IPS DF 6.9 (cell line): ENCODE measurements around the gene LYPD3.

Source experiments
- DNase-seq: peaks from one replicate; pipeline ENCODE4 v3.0.0-alpha.2; 2013; ENCODE audit warnings: low read depth, low spot score
- H3K27ac ChIP-seq: one replicate; pipeline ENCODE4 v1.5.1; 2013; ENCODE audit warnings: low read length, control low read depth
- H3K27me3 ChIP-seq: 2 replicates; pipeline ENCODE4 v1.6.1; 2013; ENCODE audit warnings: mild to moderate bottlenecking, low read length; ENCODE audit not compliant: control insufficient read depth, insufficient read depth
- H3K36me3 ChIP-seq: 2 replicates; pipeline ENCODE4 v1.6.1; 2013; ENCODE audit warnings: low read length; ENCODE audit not compliant: control insufficient read depth, insufficient read depth
- H3K4me1 ChIP-seq: 2 replicates; pipeline ENCODE4 v1.6.1; 2013; ENCODE audit warnings: low read length; ENCODE audit not compliant: control insufficient read depth, insufficient read depth
- H3K4me3 ChIP-seq: 2 replicates; pipeline ENCODE4 v1.5.1; 2013; ENCODE audit warnings: mild to moderate bottlenecking, low read length
- H3K9me3 ChIP-seq: 2 replicates; pipeline ENCODE4 v1.6.1; 2013; ENCODE audit warnings: low read length, inconsistent platforms; ENCODE audit not compliant: control insufficient read depth, insufficient read depth
- WGBS: extraction: QIAGEN DNeasy Blood & Tissue Kit; methylation state at CpG from one replicate; pipeline ENCODE4 v1.1.7; 2013; ENCODE audit warnings: mixed read lengths, missing lambda C conversion rate; ENCODE audit not compliant: insufficient read length, insufficient coverage; 5-methylcytosine and 5-hydroxymethylcytosine counted together

Gene LYPD3

GRCh38 chr19:43462785-43463380 lies 2.5 kb downstream of the LYPD3 start:
- DNase-seq = no peak
- Histone ChIP-seq H3K4me1 (0 out of 2 replicates have a peak, but pooled peaks cover 2% of the 10 kb centered on the region), H3K27ac (no peak overlapping the region), H3K9me3 (no peaks in the 10 kb centered on the region), H3K27me3 (no peaks in the 10 kb centered on the region; the same call in none of the 2 replicates), H3K36me3 (no peaks in the 10 kb centered on the region), H3K4me3 (peak overlapping the region; percentile 42; the same call in 1 of the 2 replicates)
- no CpG with 5 or more reads among the region's 33 CpGs for WGBS

GRCh38 chr19:43462383-43462782 lies 3.0 kb downstream of the LYPD3 start:
- H3K36me3 ChIP-seq = no peaks in the 10 kb centered on the region
- no peaks in the 10 kb centered on the region for H3K9me3 ChIP-seq
- DNase-seq = no peak
- H3K27me3 ChIP-seq = no peaks in the 10 kb centered on the region; the same call in none of the 2 replicates
- no peak overlapping the region for H3K4me3 ChIP-seq
- 0 out of 2 replicates have a peak, but pooled peaks cover 2% of the 10 kb centered on the region for H3K4me1 ChIP-seq
- WGBS = no CpG with 5 or more reads among the region's 7 CpGs
- no peak overlapping the region for H3K27ac ChIP-seq

- no peaks in the 10 kb centered on the region for H3K9me3 ChIP-seq
- no CpG with 5 or more reads among the region's 12 CpGs for WGBS
Measured at GRCh38 chr19:43461303-43461702, 4.1 kb downstream of the LYPD3 start.

GRCh38 chr19:43460362-43461016 lies 4.9 kb downstream of the LYPD3 start:
- Histone ChIP-seq H3K36me3 (no peaks in the 10 kb centered on the region), H3K27me3 (no peaks in the 10 kb centered on the region; the same call in 1 of the 2 replicates), H3K27ac (no peak overlapping the region), H3K9me3 (no peaks in the 10 kb centered on the region), H3K4me3 (no peak overlapping the region), H3K4me1 (0 out of 2 replicates have a peak, but pooled peaks cover 2% of the 10 kb centered on the region)
- WGBS = no CpG with 5 or more reads among the region's 16 CpGs
- DNase-seq = no peak

More at GRCh38 chr19:43461303-43461702, 4.1 kb downstream of the LYPD3 start:
- Histone ChIP-seq H3K4me3 (no peak overlapping the region), H3K27me3 (no peaks in the 10 kb centered on the region; the same call in none of the 2 replicates), H3K27ac (no peak overlapping the region), H3K4me1 (0 out of 2 replicates have a peak, but pooled peaks cover 2% of the 10 kb centered on the region), H3K36me3 (no peaks in the 10 kb centered on the region)
- DNase-seq = no peak

GRCh38 chr19:43457809-43458208 lies 7.6 kb downstream of the LYPD3 start:
- no peak for DNase-seq
- Histone ChIP-seq H3K9me3 (no peaks in the 10 kb centered on the region), H3K36me3 (no peaks in the 10 kb centered on the region), H3K27me3 (no peaks in the 10 kb centered on the region; the same call in 1 of the 2 replicates), H3K4me1 (no peaks in the 10 kb centered on the region), H3K27ac (no peak overlapping the region), H3K4me3 (no peak overlapping the region)
- WGBS = no CpG with 5 or more reads among the region's 4 CpGs

- no peak for DNase-seq
- no peaks in the 10 kb centered on the region for H3K4me1 ChIP-seq
- H3K27me3 ChIP-seq = no peaks in the 10 kb centered on the region; the same call in 1 of the 2 replicates
- no peak overlapping the region for H3K4me3 ChIP-seq
- H3K27ac ChIP-seq = no peak overlapping the region
- no peaks in the 10 kb centered on the region for H3K9me3 ChIP-seq
- no CpG with 5 or more reads among the region's 10 CpGs for WGBS
- H3K36me3 ChIP-seq = no peaks in the 10 kb centered on the region
Measured at GRCh38 chr19:43455321-43456113, 9.9 kb downstream of the LYPD3 start.

GRCh38 chr19:43454031-43454430 lies 11.4 kb downstream of the LYPD3 start:
- Histone ChIP-seq H3K4me1 (no peaks in the 10 kb centered on the region), H3K36me3 (no peaks in the 10 kb centered on the region), H3K4me3 (no peak overlapping the region), H3K27me3 (no peaks in the 10 kb centered on the region; the same call in 1 of the 2 replicates), H3K9me3 (no peaks in the 10 kb centered on the region), H3K27ac (no peak overlapping the region)
- DNase-seq = no peak
- no CpG with 5 or more reads among the region's 2 CpGs for WGBS

GRCh38 chr19:43452582-43452981 lies 12.8 kb downstream of the LYPD3 start:
- H3K27me3 ChIP-seq = no peaks in the 10 kb centered on the region
- H3K4me3 ChIP-seq = no peak overlapping the region
- H3K36me3 ChIP-seq = no peaks in the 10 kb centered on the region
- no peak overlapping the region for H3K27ac ChIP-seq
- DNase-seq = no peak
- WGBS = no CpG with 5 or more reads among the region's 3 CpGs
- no peaks in the 10 kb centered on the region for H3K9me3 ChIP-seq
- H3K4me1 ChIP-seq = no peaks in the 10 kb centered on the region

- no CpG with 5 or more reads among the region's 2 CpGs for WGBS
Measured at GRCh38 chr19:43450545-43450997, 14.8 kb downstream of the LYPD3 start.

GRCh38 chr19:43447655-43448054 lies 17.8 kb downstream of the LYPD3 start:
- no peaks in the 10 kb centered on the region for H3K4me1 ChIP-seq
- H3K36me3 ChIP-seq = no peaks in the 10 kb centered on the region
- H3K27me3 ChIP-seq = no peaks in the 10 kb centered on the region
- no peak for DNase-seq
- H3K9me3 ChIP-seq = no peaks in the 10 kb centered on the region
- WGBS = no CpG with 5 or more reads among the region's 9 CpGs
- H3K27ac ChIP-seq = no peak overlapping the region
- H3K4me3 ChIP-seq = no peak overlapping the region

More at GRCh38 chr19:43450545-43450997, 14.8 kb downstream of the LYPD3 start:
- DNase-seq = no peak
- no peaks in the 10 kb centered on the region for H3K4me1 ChIP-seq
- H3K27me3 ChIP-seq = no peaks in the 10 kb centered on the region
- no peak overlapping the region for H3K4me3 ChIP-seq
- H3K36me3 ChIP-seq = no peaks in the 10 kb centered on the region
- no peak overlapping the region for H3K27ac ChIP-seq
- H3K9me3 ChIP-seq = no peaks in the 10 kb centered on the region
